HG03097 (cell line): ENCODE data around the gene DNASE1.

Experiments
- ATAC-seq: cut with Tn5 transposase; IDR thresholded peaks from one replicate; pipeline ENCODE4 v1.9.1; 2021; ENCODE audit not compliant: unreplicated experiment, low FRiP score

DNASE1 gene

GRCh38 chr16:3691761-3692160, 37.3 kb downstream of the DNASE1 start:
- no peak for ATAC-seq

- no peak for ATAC-seq
Measured at GRCh38 chr16:3694051-3694450, 39.6 kb downstream of the DNASE1 start.

GRCh38 chr16:3695610-3696369, 41.3 kb downstream of the DNASE1 start:
- no peak for ATAC-seq

GRCh38 chr16:3696425-3697218, 42.1 kb downstream of the DNASE1 start:
- no peak for ATAC-seq

GRCh38 chr16:3698941-3699340, 44.5 kb downstream of the DNASE1 start:
- no peak for ATAC-seq

GRCh38 chr16:3701531-3701930, 47.0 kb downstream of the DNASE1 start:
- ATAC-seq = no peak

GRCh38 chr16:3702082-3702481, 47.6 kb downstream of the DNASE1 start:
- ATAC-seq = no peak

- no peak for ATAC-seq
Measured at GRCh38 chr16:3706253-3707012, 51.9 kb downstream of the DNASE1 start.
